ENCODE data around the gene BAZ1A. TPM values are rescaled to one million over a fixed set of nuclear protein-coding genes. Genes with fewer than 3 reads are reported as not detected.

BAZ1A gene, protein sequence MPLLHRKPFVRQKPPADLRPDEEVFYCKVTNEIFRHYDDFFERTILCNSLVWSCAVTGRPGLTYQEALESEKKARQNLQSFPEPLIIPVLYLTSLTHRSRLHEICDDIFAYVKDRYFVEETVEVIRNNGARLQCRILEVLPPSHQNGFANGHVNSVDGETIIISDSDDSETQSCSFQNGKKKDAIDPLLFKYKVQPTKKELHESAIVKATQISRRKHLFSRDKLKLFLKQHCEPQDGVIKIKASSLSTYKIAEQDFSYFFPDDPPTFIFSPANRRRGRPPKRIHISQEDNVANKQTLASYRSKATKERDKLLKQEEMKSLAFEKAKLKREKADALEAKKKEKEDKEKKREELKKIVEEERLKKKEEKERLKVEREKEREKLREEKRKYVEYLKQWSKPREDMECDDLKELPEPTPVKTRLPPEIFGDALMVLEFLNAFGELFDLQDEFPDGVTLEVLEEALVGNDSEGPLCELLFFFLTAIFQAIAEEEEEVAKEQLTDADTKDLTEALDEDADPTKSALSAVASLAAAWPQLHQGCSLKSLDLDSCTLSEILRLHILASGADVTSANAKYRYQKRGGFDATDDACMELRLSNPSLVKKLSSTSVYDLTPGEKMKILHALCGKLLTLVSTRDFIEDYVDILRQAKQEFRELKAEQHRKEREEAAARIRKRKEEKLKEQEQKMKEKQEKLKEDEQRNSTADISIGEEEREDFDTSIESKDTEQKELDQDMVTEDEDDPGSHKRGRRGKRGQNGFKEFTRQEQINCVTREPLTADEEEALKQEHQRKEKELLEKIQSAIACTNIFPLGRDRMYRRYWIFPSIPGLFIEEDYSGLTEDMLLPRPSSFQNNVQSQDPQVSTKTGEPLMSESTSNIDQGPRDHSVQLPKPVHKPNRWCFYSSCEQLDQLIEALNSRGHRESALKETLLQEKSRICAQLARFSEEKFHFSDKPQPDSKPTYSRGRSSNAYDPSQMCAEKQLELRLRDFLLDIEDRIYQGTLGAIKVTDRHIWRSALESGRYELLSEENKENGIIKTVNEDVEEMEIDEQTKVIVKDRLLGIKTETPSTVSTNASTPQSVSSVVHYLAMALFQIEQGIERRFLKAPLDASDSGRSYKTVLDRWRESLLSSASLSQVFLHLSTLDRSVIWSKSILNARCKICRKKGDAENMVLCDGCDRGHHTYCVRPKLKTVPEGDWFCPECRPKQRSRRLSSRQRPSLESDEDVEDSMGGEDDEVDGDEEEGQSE (N-terminal part only)
- 38.5 TPM for total RNA-seq

DNA sequence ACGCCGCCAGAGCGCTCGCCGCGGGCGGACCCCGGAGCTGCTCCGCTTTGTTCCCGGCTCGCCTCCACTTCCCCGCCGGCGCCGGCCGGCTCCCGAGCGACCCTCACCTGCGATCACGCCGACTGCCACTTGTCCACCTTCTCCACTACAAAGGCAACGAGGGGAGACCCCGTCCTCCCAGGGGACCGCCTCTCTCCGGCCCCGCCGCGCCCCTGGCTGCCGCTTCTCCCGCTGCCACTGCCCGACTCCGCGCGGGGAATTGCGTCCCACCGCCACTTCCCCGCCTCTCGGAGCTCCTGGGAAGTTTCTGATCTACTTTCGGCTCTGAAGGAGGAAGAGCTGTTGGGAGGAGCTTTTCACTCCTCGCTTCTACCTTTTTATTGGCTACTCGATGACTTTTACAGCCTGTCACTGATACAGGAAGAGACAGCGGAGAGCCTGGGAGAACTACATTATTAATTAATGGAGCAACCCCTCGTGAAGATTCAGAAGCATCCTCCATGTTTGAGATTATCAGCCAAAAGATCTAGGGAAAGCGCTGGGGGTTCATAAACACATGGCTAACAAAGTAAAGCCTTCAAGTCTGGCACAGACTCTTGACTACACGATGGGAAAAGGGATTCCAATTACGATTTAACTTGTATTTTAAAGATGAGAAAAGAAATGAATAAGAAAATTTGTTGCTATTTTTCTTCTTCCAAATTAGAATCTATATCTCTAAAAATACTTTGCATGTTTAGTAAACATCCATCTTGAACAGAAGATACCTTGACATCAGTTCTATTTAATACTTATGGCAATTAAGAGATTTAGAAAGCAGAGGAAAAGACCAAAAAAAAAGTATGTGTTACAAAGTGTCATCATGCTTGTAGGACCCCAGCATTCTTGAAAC lies at the start of gene BAZ1A:
Gene BAZ1A (minus strand): TSS at position 330 of the 892 bp plus-strand sequence. CDS start 756 bp downstream, outside the sequence.
- H3K4me3 ChIP-seq, result peak within 1 kb of the TSS; percentile 90 to 96
- peak; percentile 91 to 96 for TF ChIP-seq POLR2AphosphoS5 (IDR thresholded peaks at IDR 0.05; ENCODE audit: insufficient read depth in 1 of 2, low read depth in 1 of 2)
- peak in 1 of 2 donors; percentile 90 for TF ChIP-seq POLR2A (IDR thresholded peaks at IDR 0.05)
- TF ChIP-seq, protein P1, sequence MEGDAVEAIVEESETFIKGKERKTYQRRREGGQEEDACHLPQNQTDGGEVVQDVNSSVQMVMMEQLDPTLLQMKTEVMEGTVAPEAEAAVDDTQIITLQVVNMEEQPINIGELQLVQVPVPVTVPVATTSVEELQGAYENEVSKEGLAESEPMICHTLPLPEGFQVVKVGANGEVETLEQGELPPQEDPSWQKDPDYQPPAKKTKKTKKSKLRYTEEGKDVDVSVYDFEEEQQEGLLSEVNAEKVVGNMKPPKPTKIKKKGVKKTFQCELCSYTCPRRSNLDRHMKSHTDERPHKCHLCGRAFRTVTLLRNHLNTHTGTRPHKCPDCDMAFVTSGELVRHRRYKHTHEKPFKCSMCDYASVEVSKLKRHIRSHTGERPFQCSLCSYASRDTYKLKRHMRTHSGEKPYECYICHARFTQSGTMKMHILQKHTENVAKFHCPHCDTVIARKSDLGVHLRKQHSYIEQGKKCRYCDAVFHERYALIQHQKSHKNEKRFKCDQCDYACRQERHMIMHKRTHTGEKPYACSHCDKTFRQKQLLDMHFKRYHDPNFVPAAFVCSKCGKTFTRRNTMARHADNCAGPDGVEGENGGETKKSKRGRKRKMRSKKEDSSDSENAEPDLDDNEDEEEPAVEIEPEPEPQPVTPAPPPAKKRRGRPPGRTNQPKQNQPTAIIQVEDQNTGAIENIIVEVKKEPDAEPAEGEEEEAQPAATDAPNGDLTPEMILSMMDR (IDR thresholded peaks at IDR 0.05), result peak in 2 of 3 experiments; percentile 15 to 26
- intact Hi-C loops (cut with DNase I), result loop anchor here (2.0 to 5.0 kb wide), 2 partner anchors 108 to 172 kb away; partner anchors contain the start of genes FAM177A1 and SRP54
- H3K9me3 ChIP-seq, result no peaks in the 10 kb centered on the region
- no peaks in the 10 kb centered on the region for H3K27me3 ChIP-seq
- peaks cover 19% of the 10 kb centered on the region for H3K4me1 ChIP-seq
- no peaks in the 10 kb centered on the region for H3K36me3 ChIP-seq
- DNase-seq (ENCODE audit: extremely low spot score in 2 of 2), result peak in 1 of 2 donors; percentile 88
- peak within 1 kb of the TSS; percentile 100 for H3K27ac ChIP-seq

DNA sequence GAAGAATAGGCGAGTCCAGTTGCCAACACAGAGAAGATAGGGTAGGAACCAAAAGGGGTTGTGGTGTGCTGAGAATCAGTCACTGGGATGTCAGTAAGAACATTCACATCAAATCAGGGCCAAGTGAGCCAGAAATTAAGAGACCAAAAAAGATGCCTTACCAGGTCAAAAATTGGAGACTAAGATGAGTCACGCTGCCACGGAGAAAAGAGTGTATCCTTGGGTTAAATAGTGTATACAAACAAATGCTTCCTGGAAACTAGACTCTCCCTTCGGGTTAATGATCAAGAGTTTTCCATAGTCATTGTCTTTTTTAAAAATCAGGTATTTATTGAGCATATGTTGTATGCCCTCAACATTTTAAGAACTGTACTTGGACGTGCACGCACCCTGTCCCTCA lies 45.2 kb upstream of the BAZ1A start:
- H3K4me3 ChIP-seq, result no peak overlapping the region
- H3K36me3 ChIP-seq, result no peaks in the 10 kb centered on the region
- no peak overlapping the region for H3K27ac ChIP-seq
- no peaks in the 10 kb centered on the region for H3K9me3 ChIP-seq
- TF ChIP-seq, protein P1 (IDR thresholded peaks at IDR 0.05), result no peak
- TF ChIP-seq POLR2AphosphoS5 (IDR thresholded peaks at IDR 0.05; ENCODE audit: insufficient read depth in 1 of 2, low read depth in 1 of 2) (no peak), POLR2A (IDR thresholded peaks at IDR 0.05) (no peak)
- no peaks in the 10 kb centered on the region for H3K4me1 ChIP-seq
- no peak for DNase-seq (ENCODE audit: extremely low spot score in 2 of 2)
- intact Hi-C loops (cut with DNase I), result no loop called here
- H3K27me3 ChIP-seq, result no peaks in the 10 kb centered on the region

DNA sequence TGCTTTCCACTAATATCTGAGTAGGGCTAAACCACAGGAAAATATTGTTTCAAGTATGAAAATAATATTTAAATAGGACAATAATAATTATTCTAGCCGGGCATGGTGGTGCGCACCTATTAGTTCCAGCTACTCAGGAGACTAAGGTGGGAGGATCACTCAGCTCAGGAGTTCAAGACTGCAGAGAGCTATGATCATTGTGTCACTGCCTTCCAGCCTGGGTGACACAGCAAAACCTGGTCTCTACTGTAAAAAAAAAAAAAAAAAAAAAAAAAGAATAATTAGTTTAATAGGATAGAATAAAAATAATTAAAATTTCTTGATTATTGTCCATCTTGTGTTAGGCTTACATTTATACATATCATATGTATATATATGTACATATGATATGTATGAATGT lies 38.5 kb upstream of the BAZ1A start:
- intact Hi-C loops (cut with DNase I), result no loop called here
- H3K27ac ChIP-seq, result no peak overlapping the region
- no peak for DNase-seq (ENCODE audit: extremely low spot score in 2 of 2)
- H3K9me3 ChIP-seq, result no peaks in the 10 kb centered on the region
- H3K27me3 ChIP-seq, result no peaks in the 10 kb centered on the region
- no peaks in the 10 kb centered on the region for H3K36me3 ChIP-seq
- no peaks in the 10 kb centered on the region for H3K4me1 ChIP-seq
- H3K4me3 ChIP-seq, result no peak overlapping the region
- no peak for TF ChIP-seq POLR2AphosphoS5 (IDR thresholded peaks at IDR 0.05; ENCODE audit: insufficient read depth in 1 of 2, low read depth in 1 of 2)
- TF ChIP-seq, protein P1 (IDR thresholded peaks at IDR 0.05), result no peak
- no peak for TF ChIP-seq POLR2A (IDR thresholded peaks at IDR 0.05)

DNA sequence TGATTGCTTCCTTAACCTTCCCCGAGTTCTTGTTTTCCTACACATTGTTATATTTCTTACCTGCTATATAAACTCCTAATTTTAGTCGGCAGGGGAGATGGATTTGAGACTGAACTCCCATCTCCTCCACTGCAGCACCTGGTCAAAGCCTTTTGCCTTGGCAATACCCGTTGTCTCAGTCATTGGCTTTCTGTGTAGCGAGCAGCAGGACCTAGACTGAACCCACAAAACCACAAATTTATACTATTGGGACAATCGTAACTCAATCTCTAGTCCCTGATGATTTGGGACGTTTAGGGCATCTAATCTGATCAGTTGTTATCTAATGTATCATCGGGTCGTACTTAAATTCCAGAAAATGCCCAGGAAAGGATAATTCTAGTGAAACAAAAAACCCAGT lies 37.8 kb upstream of the BAZ1A start:
- TF ChIP-seq POLR2AphosphoS5 (IDR thresholded peaks at IDR 0.05; ENCODE audit: insufficient read depth in 1 of 2, low read depth in 1 of 2) (no peak), POLR2A (IDR thresholded peaks at IDR 0.05) (no peak)
- TF ChIP-seq, protein P1 (IDR thresholded peaks at IDR 0.05), result no peak
- no peaks in the 10 kb centered on the region for H3K4me1 ChIP-seq
- intact Hi-C loops (cut with DNase I), result no loop called here
- no peaks in the 10 kb centered on the region for H3K9me3 ChIP-seq
- no peaks in the 10 kb centered on the region for H3K36me3 ChIP-seq
- H3K27me3 ChIP-seq, result no peaks in the 10 kb centered on the region
- no peak overlapping the region for H3K4me3 ChIP-seq
- DNase-seq (ENCODE audit: extremely low spot score in 2 of 2), result no peak
- H3K27ac ChIP-seq, result no peak overlapping the region

Measured in vagina (tissue), 2 donors.